ENCODE results near the gene TMEM132A.

Gene TMEM132A

GRCh38 chr11:60919320-60919719, 4.9 kb upstream of the TMEM132A start:
- DNase-seq, result no peak

GRCh38 chr11:60919956-60920355, 4.3 kb upstream of the TMEM132A start:
- DNase-seq, result no peak

GRCh38 chr11:60921259-60921658, 3.0 kb upstream of the TMEM132A start:
- no peak for DNase-seq

- DNase-seq, result no peak
Measured at GRCh38 chr11:60921777-60922335, 2.4 kb upstream of the TMEM132A start.

- no peak for DNase-seq
Measured at GRCh38 chr11:60922906-60923305, 1.4 kb upstream of the TMEM132A start.

- DNase-seq, result no peak
Measured at GRCh38 chr11:60923326-60923725, 934 bp upstream of the TMEM132A start.

GRCh38 chr11:60923800-60924109, 505 bp upstream of the TMEM132A start:
- no peak for DNase-seq

- DNase-seq, result peak; percentile 34
Measured at GRCh38 chr11:60924906-60925853, 920 bp downstream of the TMEM132A start.

GRCh38 chr11:60925868-60926267, 1.6 kb downstream of the TMEM132A start:
- no peak for DNase-seq

GRCh38 chr11:60926500-60926899, 2.2 kb downstream of the TMEM132A start:
- DNase-seq, result no peak

- no peak for DNase-seq
Measured at GRCh38 chr11:60927061-60927592, 2.9 kb downstream of the TMEM132A start.

- no peak for DNase-seq
Measured at GRCh38 chr11:60927600-60927999, 3.3 kb downstream of the TMEM132A start.

GRCh38 chr11:60928563-60929001, 4.3 kb downstream of the TMEM132A start:
- no peak for DNase-seq

- no peak for DNase-seq
Measured at GRCh38 chr11:60929764-60930163, 5.5 kb downstream of the TMEM132A start.

- no peak for DNase-seq
Measured at GRCh38 chr11:60930394-60930793, 6.1 kb downstream of the TMEM132A start.

GRCh38 chr11:60931917-60932316, 7.7 kb downstream of the TMEM132A start:
- DNase-seq, result no peak

- no peak for DNase-seq
Measured at GRCh38 chr11:60932605-60933356, 8.5 kb downstream of the TMEM132A start.

GRCh38 chr11:60933416-60934123, 9.3 kb downstream of the TMEM132A start:
- no peak for DNase-seq

GRCh38 chr11:60934124-60934789, 10.0 kb downstream of the TMEM132A start:
- no peak for DNase-seq

- no peak for DNase-seq
Measured at GRCh38 chr11:60934790-60935605, 10.7 kb downstream of the TMEM132A start.

Measured in right kidney (tissue), 1 donor.